Psoas muscle (tissue), 8 donors: Measurements from ENCODE around the gene SNX10. TPM values are rescaled to one million over a fixed set of nuclear protein-coding genes. Genes with fewer than 3 reads are reported as not detected.

Experiments used
- ATAC-seq, 4 donors: fragments of 200-7000 bp; cut with Tn5 transposase; one replicate each; pipeline ENCODE4 v1.9.1; 2020; ENCODE audit warnings: moderate library complexity in 3 of 4, mild to moderate bottlenecking in 2 of 4
- DNase-seq, 2 donors: peaks; one replicate each; pipeline ENCODE4 v3.0.0-alpha.2; 2020
- H3K27ac ChIP-seq: fragments of 200-600 bp; one replicate; pipeline ENCODE4 v1.8.0; 2022
- H3K27me3 ChIP-seq, 3 donors: fragments of 200-600 bp in 1 of 3; one replicate each; pipeline versions ENCODE4 v1.6.1 to v1.8.0; 2013 to 2022; ENCODE audit warnings: low read length in 2 of 3, mild to moderate bottlenecking in 2 of 3, moderate library complexity in 1 of 3; ENCODE audit not compliant: insufficient read depth in 3 of 3
- H3K36me3 ChIP-seq, 2 donors: fragments of 200-600 bp in 1 of 2; one replicate each; pipeline versions ENCODE4 v1.6.1 to v1.8.0; 2013 to 2022; ENCODE audit warnings: low read depth in 1 of 2, mild to moderate bottlenecking in 1 of 2, moderate library complexity in 1 of 2; ENCODE audit not compliant: insufficient read depth in 1 of 2
- H3K4me1 ChIP-seq: fragments of 200-600 bp; one replicate; pipeline ENCODE4 v1.8.0; 2022
- H3K4me3 ChIP-seq: fragments of 200-600 bp; one replicate; pipeline ENCODE4 v1.8.0; 2022; ENCODE audit warnings: mild to moderate bottlenecking
- H3K9me3 ChIP-seq: fragments of 200-600 bp; one replicate; pipeline ENCODE4 v1.8.0; 2022
- CTCF ChIP-seq: fragments of 200-600 bp; IDR thresholded peaks from one replicate; pipeline ENCODE4 v1.8.0; 2022; ENCODE audit warnings: antibody characterized with exemption
- WGBS, 3 donors: extraction: QIAGEN DNeasy Blood & Tissue Kit; methylation state at CpG; one replicate each; pipeline versions ENCODE4 v1.1.6 to v1.1.7; 2013; 5-methylcytosine and 5-hydroxymethylcytosine counted together
- intact Hi-C, 2 donors: fragments of 100-400 bp; cut with DNase I; formaldehyde crosslinking; loops; one replicate each; pipeline versions ENCODE4 v1.11.0 to v1.14.2; 2022
- polyA plus RNA-seq, 3 donors: library from polyadenylated mRNA; stranded (reverse); fragments of 200-250 nt; gene quantifications; one replicate each; pipeline ENCODE4 v1.2.3, GENCODE V29; 2013
- total RNA-seq, 4 donors: library from RNA; stranded (reverse); fragmentation: NEBNext Ultra II Directional in 2 of 4; extraction: Animal tissue kit (Norgen Biotek cat#: 25700) in 2 of 4; gene quantifications; one replicate each; pipeline versions ENCODE4 v1.2.1 to v1.2.4, GENCODE V29; 2021 to 2023
- donor health status: healthy with polysubstance abuse.
- donor health status: DM: no; HTN: no; CAD: no; lungs with moderate emphysema.
- donor health status: Bipolar disorder and iron deficiency.
- donor health status: healthy.
- donor health status: DM: yes; HTN: yes; CAD: no.
- donor health status: DM: no; HTN: no; CAD: no.
- donor health status: DM: no; HTN: no; CAD: no.
- donor health status: DM: yes; HTN: yes; CAD: no.

Gene SNX10
- total and polyA plus RNA-seq, 7 donors: 0.25 to 1.4 (median 0.97) TPM

GRCh38 chr7:26385240-26385639 is 93.6 kb downstream of the SNX10 start:
- Histone ChIP-seq H3K27me3 (peaks cover 4 to 15% (median 14%) of the 10 kb centered on the region in 3 donors), H3K9me3 (no peaks in the 10 kb centered on the region), H3K27ac (no peak overlapping the region), H3K4me3 (no peak overlapping the region), H3K4me1 (no peaks in the 10 kb centered on the region), H3K36me3 (no peaks in the 10 kb centered on the region)
- intact Hi-C loops: no loop called here
- DNase-seq (no peak), ATAC-seq (no peak)
- no peak for TF ChIP-seq CTCF

- TF ChIP-seq CTCF: no peak
- Histone ChIP-seq H3K9me3 (no peaks in the 10 kb centered on the region), H3K4me3 (no peak overlapping the region), H3K27ac (no peak overlapping the region), H3K36me3 (no peaks in the 10 kb centered on the region), H3K27me3 (peaks cover 4 to 15% (median 10%) of the 10 kb centered on the region in 3 donors), H3K4me1 (no peaks in the 10 kb centered on the region)
- ATAC-seq (no peak), DNase-seq (no peak)
- intact Hi-C loops: no loop called here
- 53 to 72% (median 72%) methylated on average over 2 of the region's 2 CpGs for WGBS, 3 donors
Observed at GRCh38 chr7:26387731-26388130, 96.1 kb downstream of the SNX10 start.

GRCh38 chr7:26388256-26388655 is 96.6 kb downstream of the SNX10 start:
- intact Hi-C loops: no loop called here
- Histone ChIP-seq H3K27me3 (peaks cover 4 to 15% (median 8%) of the 10 kb centered on the region in 3 donors), H3K36me3 (no peaks in the 10 kb centered on the region), H3K27ac (no peak overlapping the region), H3K4me3 (no peak overlapping the region), H3K9me3 (no peaks in the 10 kb centered on the region), H3K4me1 (no peaks in the 10 kb centered on the region)
- ATAC-seq (no peak), DNase-seq (no peak)
- WGBS, 3 donors: 77 to 85% (median 77%) methylated on average over 4 of the region's 4 CpGs
- no peak for TF ChIP-seq CTCF

GRCh38 chr7:26390016-26390415 is 98.4 kb downstream of the SNX10 start:
- DNase-seq (no peak), ATAC-seq (no peak)
- intact Hi-C loops: loop anchor here in 1 of 2 donors (10.0 kb wide), 1 partner anchor 755 kb away; the partner anchor contains the start of genes HOXA5 and HOXA6
- Histone ChIP-seq H3K27ac (no peak overlapping the region), H3K4me1 (no peaks in the 10 kb centered on the region), H3K9me3 (no peaks in the 10 kb centered on the region), H3K36me3 (no peaks in the 10 kb centered on the region), H3K4me3 (no peak overlapping the region), H3K27me3 (peaks cover 4 to 14% (median 4%) of the 10 kb centered on the region in 3 donors)
- no peak for TF ChIP-seq CTCF
- 48 to 77% (median 68%) methylated on average over 2 of the region's 2 CpGs for WGBS, 3 donors

GRCh38 chr7:26393818-26394217 is 102.2 kb downstream of the SNX10 start:
- WGBS, 3 donors: 92 to 96% (median 93%) methylated on average over 3 of the region's 3 CpGs
- H3K27me3 ChIP-seq: peaks cover 0 to 4% (median 0%) of the 10 kb centered on the region in 3 donors
- intact Hi-C loops: loop anchor here in 1 of 2 donors (10.0 kb wide), 1 partner anchor 751 kb away; the partner anchor contains the start of genes HOXA5 and HOXA6
- peaks cover 6% of the 10 kb centered on the region for H3K4me1 ChIP-seq
- H3K27ac ChIP-seq: no peak overlapping the region
- H3K4me3 ChIP-seq: no peak overlapping the region
- no peak for DNase-seq
- TF ChIP-seq CTCF: no peak
- no peaks in the 10 kb centered on the region for H3K36me3 ChIP-seq
- no peak for ATAC-seq
- no peaks in the 10 kb centered on the region for H3K9me3 ChIP-seq
